A549 (cell line): ENCODE data around the gene KDM4B.

Experiments used
- CBX8 ChIP-seq: fragments of 200-600 bp; sonication (generic); IDR thresholded peaks from 2 replicates; pipeline ENCODE4 v1.6.1; 2016
- TF ChIP-seq, protein P1 (sequence below): fragments of >200 bp; sonication (Bioruptor Twin); formaldehyde crosslinking; IDR thresholded peaks from 3 replicates; pipeline ENCODE4 v1.5.1; 2016
- TF ChIP-seq, protein P2 (sequence below): fragments of 450-650 bp; IDR thresholded peaks from 2 replicates; pipeline ENCODE4 v1.6.1; 2014; ENCODE audit warnings: antibody characterized with exemption
- TF ChIP-seq, protein P3 (sequence below): fragments of 200-600 bp; sonication (generic); IDR thresholded peaks from 2 replicates; pipeline ENCODE4 v1.6.1; 2016; ENCODE audit warnings: antibody characterized with exemption, mild to moderate bottlenecking, moderate library complexity

DNA sequence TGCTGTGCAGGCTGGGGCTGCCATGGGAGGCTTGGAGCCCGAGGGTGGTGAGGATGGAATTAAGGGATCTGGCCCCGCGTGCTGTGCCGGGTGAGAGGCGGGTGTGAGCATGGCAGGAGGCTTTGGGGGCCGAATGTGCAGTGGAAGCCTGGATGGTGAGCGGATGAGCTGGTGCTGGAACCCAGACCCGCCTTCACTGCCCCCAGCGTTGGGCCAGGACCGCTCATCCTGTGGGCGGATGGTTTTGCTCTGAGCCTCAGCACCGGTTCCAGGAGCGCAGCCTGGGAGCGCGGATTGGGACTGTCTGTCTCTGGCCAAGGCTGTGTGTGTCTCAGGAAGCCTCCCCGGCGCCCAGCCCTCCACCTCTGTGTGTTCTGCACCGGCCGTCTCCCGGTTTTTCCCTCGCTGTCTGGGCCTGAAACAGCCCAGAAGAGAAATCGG lies 16.7 kb downstream of the KDM4B start:
- TF ChIP-seq CBX8, result no peak
- TF ChIP-seq, protein P1, sequence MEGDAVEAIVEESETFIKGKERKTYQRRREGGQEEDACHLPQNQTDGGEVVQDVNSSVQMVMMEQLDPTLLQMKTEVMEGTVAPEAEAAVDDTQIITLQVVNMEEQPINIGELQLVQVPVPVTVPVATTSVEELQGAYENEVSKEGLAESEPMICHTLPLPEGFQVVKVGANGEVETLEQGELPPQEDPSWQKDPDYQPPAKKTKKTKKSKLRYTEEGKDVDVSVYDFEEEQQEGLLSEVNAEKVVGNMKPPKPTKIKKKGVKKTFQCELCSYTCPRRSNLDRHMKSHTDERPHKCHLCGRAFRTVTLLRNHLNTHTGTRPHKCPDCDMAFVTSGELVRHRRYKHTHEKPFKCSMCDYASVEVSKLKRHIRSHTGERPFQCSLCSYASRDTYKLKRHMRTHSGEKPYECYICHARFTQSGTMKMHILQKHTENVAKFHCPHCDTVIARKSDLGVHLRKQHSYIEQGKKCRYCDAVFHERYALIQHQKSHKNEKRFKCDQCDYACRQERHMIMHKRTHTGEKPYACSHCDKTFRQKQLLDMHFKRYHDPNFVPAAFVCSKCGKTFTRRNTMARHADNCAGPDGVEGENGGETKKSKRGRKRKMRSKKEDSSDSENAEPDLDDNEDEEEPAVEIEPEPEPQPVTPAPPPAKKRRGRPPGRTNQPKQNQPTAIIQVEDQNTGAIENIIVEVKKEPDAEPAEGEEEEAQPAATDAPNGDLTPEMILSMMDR, result no peak
- TF ChIP-seq, protein P2, sequence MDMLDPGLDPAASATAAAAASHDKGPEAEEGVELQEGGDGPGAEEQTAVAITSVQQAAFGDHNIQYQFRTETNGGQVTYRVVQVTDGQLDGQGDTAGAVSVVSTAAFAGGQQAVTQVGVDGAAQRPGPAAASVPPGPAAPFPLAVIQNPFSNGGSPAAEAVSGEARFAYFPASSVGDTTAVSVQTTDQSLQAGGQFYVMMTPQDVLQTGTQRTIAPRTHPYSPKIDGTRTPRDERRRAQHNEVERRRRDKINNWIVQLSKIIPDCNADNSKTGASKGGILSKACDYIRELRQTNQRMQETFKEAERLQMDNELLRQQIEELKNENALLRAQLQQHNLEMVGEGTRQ, result no peak
- TF ChIP-seq, protein P3, sequence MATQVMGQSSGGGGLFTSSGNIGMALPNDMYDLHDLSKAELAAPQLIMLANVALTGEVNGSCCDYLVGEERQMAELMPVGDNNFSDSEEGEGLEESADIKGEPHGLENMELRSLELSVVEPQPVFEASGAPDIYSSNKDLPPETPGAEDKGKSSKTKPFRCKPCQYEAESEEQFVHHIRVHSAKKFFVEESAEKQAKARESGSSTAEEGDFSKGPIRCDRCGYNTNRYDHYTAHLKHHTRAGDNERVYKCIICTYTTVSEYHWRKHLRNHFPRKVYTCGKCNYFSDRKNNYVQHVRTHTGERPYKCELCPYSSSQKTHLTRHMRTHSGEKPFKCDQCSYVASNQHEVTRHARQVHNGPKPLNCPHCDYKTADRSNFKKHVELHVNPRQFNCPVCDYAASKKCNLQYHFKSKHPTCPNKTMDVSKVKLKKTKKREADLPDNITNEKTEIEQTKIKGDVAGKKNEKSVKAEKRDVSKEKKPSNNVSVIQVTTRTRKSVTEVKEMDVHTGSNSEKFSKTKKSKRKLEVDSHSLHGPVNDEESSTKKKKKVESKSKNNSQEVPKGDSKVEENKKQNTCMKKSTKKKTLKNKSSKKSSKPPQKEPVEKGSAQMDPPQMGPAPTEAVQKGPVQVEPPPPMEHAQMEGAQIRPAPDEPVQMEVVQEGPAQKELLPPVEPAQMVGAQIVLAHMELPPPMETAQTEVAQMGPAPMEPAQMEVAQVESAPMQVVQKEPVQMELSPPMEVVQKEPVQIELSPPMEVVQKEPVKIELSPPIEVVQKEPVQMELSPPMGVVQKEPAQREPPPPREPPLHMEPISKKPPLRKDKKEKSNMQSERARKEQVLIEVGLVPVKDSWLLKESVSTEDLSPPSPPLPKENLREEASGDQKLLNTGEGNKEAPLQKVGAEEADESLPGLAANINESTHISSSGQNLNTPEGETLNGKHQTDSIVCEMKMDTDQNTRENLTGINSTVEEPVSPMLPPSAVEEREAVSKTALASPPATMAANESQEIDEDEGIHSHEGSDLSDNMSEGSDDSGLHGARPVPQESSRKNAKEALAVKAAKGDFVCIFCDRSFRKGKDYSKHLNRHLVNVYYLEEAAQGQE, result no peak
